Embryonic facial prominence (tissue), 1 donor: ENCODE results near the gene SRSF7.
"Not testable (repeated sequence)": the region's sequence is repeated elsewhere in the genome, so short reads cannot be mapped to it uniquely, and the experiment has no call there.

Experiments used
- DNase-seq: peaks from one replicate; pipeline ENCODE4 v3.0.0-alpha.2; 2016; ENCODE audit errors: extremely low spot score

The SRSF7 gene

GRCh38 chr2:38750891-38751595 lies at the start of gene SRSF7:
SRSF7 (minus strand) TSS chr2:38751361; CDS start chr2:38751256, 105 bp downstream.
- peak; percentile 100 for DNase-seq

- DNase-seq: no peak
Measured at GRCh38 chr2:38797953-38798352, 46.8 kb upstream of the SRSF7 start.

- no peak for DNase-seq
Measured at GRCh38 chr2:38797250-38797676, 46.1 kb upstream of the SRSF7 start.

- not testable (repeated sequence) for DNase-seq
Measured at GRCh38 chr2:38795016-38795415, 43.9 kb upstream of the SRSF7 start.

GRCh38 chr2:38794235-38794946 lies 43.2 kb upstream of the SRSF7 start:
- no peak for DNase-seq

GRCh38 chr2:38793511-38793910 lies 42.4 kb upstream of the SRSF7 start:
- no peak for DNase-seq

GRCh38 chr2:38792751-38793150 lies 41.6 kb upstream of the SRSF7 start:
- no peak for DNase-seq

- not testable (repeated sequence) for DNase-seq
Measured at GRCh38 chr2:38792321-38792720, 41.2 kb upstream of the SRSF7 start.

GRCh38 chr2:38791744-38792143 lies 40.6 kb upstream of the SRSF7 start:
- no peak for DNase-seq

- no peak for DNase-seq
Measured at GRCh38 chr2:38789691-38790090, 38.5 kb upstream of the SRSF7 start.

- DNase-seq: no peak
Measured at GRCh38 chr2:38788306-38788705, 37.1 kb upstream of the SRSF7 start.

- DNase-seq: no peak
Measured at GRCh38 chr2:38783586-38783985, 32.4 kb upstream of the SRSF7 start.

GRCh38 chr2:38778687-38779082 lies 27.5 kb upstream of the SRSF7 start:
- DNase-seq: no peak

GRCh38 chr2:38776531-38776930 lies 25.4 kb upstream of the SRSF7 start:
- DNase-seq: no peak

GRCh38 chr2:38775921-38776225 lies 24.7 kb upstream of the SRSF7 start:
- no peak for DNase-seq

GRCh38 chr2:38775097-38775920 lies 24.1 kb upstream of the SRSF7 start:
- DNase-seq: no peak

GRCh38 chr2:38771632-38772031 lies 20.5 kb upstream of the SRSF7 start:
- DNase-seq: no peak

- no peak for DNase-seq
Measured at GRCh38 chr2:38765551-38765950, 14.4 kb upstream of the SRSF7 start.

GRCh38 chr2:38765149-38765548 lies 14.0 kb upstream of the SRSF7 start:
- DNase-seq: no peak

GRCh38 chr2:38763728-38764127 lies 12.6 kb upstream of the SRSF7 start:
- no peak for DNase-seq

- DNase-seq: no peak
Measured at GRCh38 chr2:38763228-38763627, 12.1 kb upstream of the SRSF7 start.

GRCh38 chr2:38755891-38756290 lies 4.7 kb upstream of the SRSF7 start:
- DNase-seq: not testable (repeated sequence)

- no peak for DNase-seq
Measured at GRCh38 chr2:38754506-38754905, 3.3 kb upstream of the SRSF7 start.
